GM18526 (cell line): ENCODE data around the gene PLA2G2D.

Experiments
- POLR2A ChIP-seq: IDR thresholded peaks from 3 replicates; pipeline ENCODE4 v1.6.1; 2011; ENCODE audit not compliant: insufficient read length; ENCODE audit errors: extremely low read depth

The PLA2G2D gene

GRCh38 chr1:20149601-20150325 lies 30.4 kb upstream of the PLA2G2D start:
- no peak for TF ChIP-seq POLR2A

GRCh38 chr1:20148571-20149500 lies 29.5 kb upstream of the PLA2G2D start:
- no peak for TF ChIP-seq POLR2A

GRCh38 chr1:20147846-20148570 lies 28.7 kb upstream of the PLA2G2D start:
- TF ChIP-seq POLR2A, result no peak

GRCh38 chr1:20143734-20144565 lies 24.6 kb upstream of the PLA2G2D start:
- no peak for TF ChIP-seq POLR2A

GRCh38 chr1:20143318-20143717 lies 24.0 kb upstream of the PLA2G2D start:
- TF ChIP-seq POLR2A, result no peak

- no peak for TF ChIP-seq POLR2A
Measured at GRCh38 chr1:20142001-20142710, 22.8 kb upstream of the PLA2G2D start.

- TF ChIP-seq POLR2A, result no peak
Measured at GRCh38 chr1:20141466-20141865, 22.1 kb upstream of the PLA2G2D start.

GRCh38 chr1:20141001-20141400 lies 21.7 kb upstream of the PLA2G2D start:
- TF ChIP-seq POLR2A, result no peak

GRCh38 chr1:20139776-20140612 lies 20.7 kb upstream of the PLA2G2D start:
- TF ChIP-seq POLR2A, result no peak

- TF ChIP-seq POLR2A, result no peak
Measured at GRCh38 chr1:20138961-20139550, 19.7 kb upstream of the PLA2G2D start, which contains the start of gene PLA2G2F. Gene PLA2G2F (plus strand): TSS chr1:20139323. CDS start chr1:20139428, 105 bp downstream.

- no peak for TF ChIP-seq POLR2A
Measured at GRCh38 chr1:20138346-20138745, 19.0 kb upstream of the PLA2G2D start.

GRCh38 chr1:20137604-20138003 lies 18.3 kb upstream of the PLA2G2D start:
- no peak for TF ChIP-seq POLR2A

- no peak for TF ChIP-seq POLR2A
Measured at GRCh38 chr1:20137055-20137454, 17.7 kb upstream of the PLA2G2D start.
